ENCODE measurements around the gene BDKRB2. TPM values are rescaled to one million over a fixed set of nuclear protein-coding genes. Genes with fewer than 3 reads are reported as not detected.

BDKRB2 gene
- polyA plus RNA-seq, 1 donor from 2014 or later: not detected

GRCh38 chr14:96275177-96276112 lies 70.8 kb downstream of the BDKRB2 start:
- H3K27ac ChIP-seq (ENCODE audit: low read length): no peak overlapping the region
- H4K20me1 ChIP-seq (ENCODE audit: insufficient read depth): no peaks in the 10 kb centered on the region
- no peaks in the 10 kb centered on the region for H3K9me2 ChIP-seq (ENCODE audit: insufficient read depth, low read length)
- H3F3A ChIP-seq (ENCODE audit: insufficient read depth, low read length, poor library complexity, severe bottlenecking): no peaks in the 10 kb centered on the region
- H3K4me3 ChIP-seq (ENCODE audit: low read length): no peak overlapping the region
- H3K79me2 ChIP-seq (replicated peaks; ENCODE audit: insufficient read depth, low read length): no peaks in the 10 kb centered on the region
- H2AFZ ChIP-seq (ENCODE audit: low read depth, low read length): no peak overlapping the region
- no peak overlapping the region for H3K9ac ChIP-seq (ENCODE audit: low read length)
- H3K4me2 ChIP-seq (ENCODE audit: low read length): no peak overlapping the region
- TF ChIP-seq RAD21 (conservative IDR thresholded peaks at IDR 0.05) (peak; percentile 91), POLR2AphosphoS5 (IDR thresholded peaks at IDR 0.05) (no peak), SMC3 (conservative IDR thresholded peaks at IDR 0.05; ENCODE audit: poor library complexity) (peak; percentile 96), CTCF (IDR thresholded peaks at IDR 0.05; ENCODE audit: poor library complexity, severe bottlenecking) (peak; percentile 90)
- H3K27me3 ChIP-seq (ENCODE audit: insufficient read depth, low read depth, low read length): no peaks in the 10 kb centered on the region
- no peaks in the 10 kb centered on the region for H3K9me3 ChIP-seq (ENCODE audit: low read length)
- H3K36me3 ChIP-seq (ENCODE audit: insufficient read depth, low read length): no peaks in the 10 kb centered on the region

GRCh38 chr14:96277890-96278289 lies 73.3 kb downstream of the BDKRB2 start:
- no peak overlapping the region for H3K4me2 ChIP-seq (ENCODE audit: low read length)
- no peak overlapping the region for H3K9ac ChIP-seq (ENCODE audit: low read length)
- H3K9me2 ChIP-seq (ENCODE audit: insufficient read depth, low read length): no peaks in the 10 kb centered on the region
- no peaks in the 10 kb centered on the region for H3K79me2 ChIP-seq (replicated peaks; ENCODE audit: insufficient read depth, low read length)
- H3K27me3 ChIP-seq (ENCODE audit: insufficient read depth, low read depth, low read length): no peaks in the 10 kb centered on the region
- no peak overlapping the region for H3K27ac ChIP-seq (ENCODE audit: low read length)
- H2AFZ ChIP-seq (ENCODE audit: low read depth, low read length): no peak overlapping the region
- H4K20me1 ChIP-seq (ENCODE audit: insufficient read depth): no peaks in the 10 kb centered on the region
- H3K4me3 ChIP-seq (ENCODE audit: low read length): no peak overlapping the region
- H3F3A ChIP-seq (ENCODE audit: insufficient read depth, low read length, poor library complexity, severe bottlenecking): no peaks in the 10 kb centered on the region
- no peaks in the 10 kb centered on the region for H3K36me3 ChIP-seq (ENCODE audit: insufficient read depth, low read length)
- no peaks in the 10 kb centered on the region for H3K9me3 ChIP-seq (ENCODE audit: low read length)
- TF ChIP-seq REST (IDR thresholded peaks at IDR 0.05; ENCODE audit: borderline replicate concordance): no peak
- no peak for TF ChIP-seq MXI1 (conservative IDR thresholded peaks at IDR 0.05; ENCODE audit: poor library complexity, severe bottlenecking)
- no peak for TF ChIP-seq RAD21 (conservative IDR thresholded peaks at IDR 0.05)
- TF ChIP-seq EP300 (conservative IDR thresholded peaks at IDR 0.05; ENCODE audit: poor library complexity, severe bottlenecking): no peak
- no peak for TF ChIP-seq TAF1 (IDR thresholded peaks at IDR 0.05; ENCODE audit: low read depth)
- no peak for TF ChIP-seq POLR2AphosphoS5 (IDR thresholded peaks at IDR 0.05)
- TF ChIP-seq SMC3 (conservative IDR thresholded peaks at IDR 0.05; ENCODE audit: poor library complexity): no peak
- no peak for TF ChIP-seq CTCF (IDR thresholded peaks at IDR 0.05; ENCODE audit: poor library complexity, severe bottlenecking)
- TF ChIP-seq EZH2 (IDR thresholded peaks at IDR 0.05; ENCODE audit: borderline replicate concordance, insufficient read depth, low read length, poor library complexity, severe bottlenecking): no peak
